HepG2 (cell line): ENCODE results near the gene LRRC25. TPM values are rescaled to one million over a fixed set of nuclear protein-coding genes. Genes with fewer than 3 reads are reported as not detected.

Experiments
- HIC2 ChIP-seq: sonication (generic); formaldehyde crosslinking; IDR thresholded peaks from 2 replicates; pipeline ENCODE4 v1.9.0; 2022; ENCODE audit warnings: low read depth, missing genetic modification reagents
- HNF1B ChIP-seq: sonication (generic); formaldehyde crosslinking; IDR thresholded peaks from 2 replicates; pipeline ENCODE4 v1.5.1; 2020; ENCODE audit warnings: mild to moderate bottlenecking, moderate library complexity, missing genetic modification reagents
- MATR3 ChIP-seq: sonication (generic); formaldehyde crosslinking; IDR thresholded peaks from 2 replicates; pipeline ENCODE4 v1.4.0; 2020; ENCODE audit warnings: missing genetic modification reagents
- RBM39 ChIP-seq: fragments of 200-400 bp; formaldehyde crosslinking; IDR thresholded peaks from one replicate; pipeline ENCODE4 v1.6.1; 2018; ENCODE audit warnings: antibody characterized with exemption, mild to moderate bottlenecking, low read depth, low read length; ENCODE audit not compliant: poor library complexity, severe bottlenecking
- SOX13 ChIP-seq, 3 experiments: fragments of 450-650 bp in 1 of 3; sonication (generic) in 1 of 3; formaldehyde crosslinking in 1 of 3; IDR thresholded peaks in 2 of 3; conservative IDR thresholded peaks in 1 of 3; 2 replicates each; pipeline versions ENCODE4 v1.5.0 to v1.6.1; 2016 to 2020; ENCODE audit warnings: antibody characterized with exemption in 1 of 3, mild to moderate bottlenecking in 1 of 3, missing compliant biosample characterization in 1 of 3, missing genetic modification reagents in 1 of 3, moderate library complexity in 1 of 3
- SOX5 ChIP-seq: IDR thresholded peaks from 2 replicates; pipeline ENCODE4 v1.6.1; 2016; ENCODE audit warnings: borderline replicate concordance
- SP4 ChIP-seq: sonication (generic); formaldehyde crosslinking; IDR thresholded peaks from 2 replicates; pipeline ENCODE4 v1.8.1; 2023; ENCODE audit warnings: mild to moderate bottlenecking, missing genetic modification reagents
- ZNF317 ChIP-seq: sonication (generic); formaldehyde crosslinking; IDR thresholded peaks from 2 replicates; pipeline ENCODE4 v1.5.0; 2020; ENCODE audit warnings: mild to moderate bottlenecking, missing genetic modification reagents
- ZNF335 ChIP-seq: sonication (generic); formaldehyde crosslinking; IDR thresholded peaks from 2 replicates; pipeline ENCODE4 v1.4.0; 2020; ENCODE audit warnings: missing genetic modification reagents
- ZNF567 ChIP-seq: sonication (generic); formaldehyde crosslinking; IDR thresholded peaks from 2 replicates; pipeline ENCODE4 v1.8.1; 2023; ENCODE audit warnings: mild to moderate bottlenecking, missing genetic modification reagents, borderline replicate concordance
- ZNF713 ChIP-seq: sonication (generic); formaldehyde crosslinking; IDR thresholded peaks from 2 replicates; pipeline ENCODE4 v1.4.0; 2020; ENCODE audit warnings: mild to moderate bottlenecking, missing genetic modification reagents
- ZNF781 ChIP-seq: sonication (generic); formaldehyde crosslinking; IDR thresholded peaks from 2 replicates; pipeline ENCODE4 v1.5.1; 2020; ENCODE audit warnings: borderline replicate concordance, mild to moderate bottlenecking, missing genetic modification reagents; ENCODE audit errors: not compliant biosample characterization
- ZNF816 ChIP-seq: sonication (generic); formaldehyde crosslinking; IDR thresholded peaks from 2 replicates; pipeline ENCODE4 v1.8.0; 2022; ENCODE audit warnings: missing genetic modification reagents, mild to moderate bottlenecking, borderline replicate concordance
- polyA plus RNA-seq, 8 experiments: library from polyadenylated mRNA; depleted of rRNA in 3 of 8; stranded (reverse) in 7 of 8; unstranded in 1 of 8; fragments of >200 nt; fragmentation: Illumina TruSeq in 4 of 8; extraction: Trizol in 4 of 8; gene quantifications; 2 replicates each; pipeline versions ENCODE4 v1.2.1 to v1.2.3, GENCODE V29; 2011 to 2016; ENCODE audit warnings: low read depth in 4 of 8, missing spikeins in 1 of 8, mixed read lengths in 1 of 8; ENCODE audit not compliant: insufficient read depth in 1 of 8
- total RNA-seq, 5 experiments: library from RNA; depleted of rRNA; stranded (reverse); fragments of >200 nt; fragmentation: Illumina TruSeq; extraction: Trizol; gene quantifications; 2 replicates each; pipeline ENCODE4 v1.2.3, GENCODE V29; 2016; ENCODE audit warnings: low read depth in 1 of 5
- TF ChIP-seq, protein P1 (sequence below): sonication (generic); formaldehyde crosslinking; IDR thresholded peaks from 2 replicates; pipeline ENCODE4 v1.4.0; 2020; ENCODE audit warnings: missing genetic modification reagents
- TF ChIP-seq, protein P2 (sequence below): IDR thresholded peaks from 2 replicates; pipeline ENCODE4 v1.6.1; 2018; ENCODE audit warnings: missing genetic modification reagents, mild to moderate bottlenecking, missing compliant biosample characterization

LRRC25 gene
- total and polyA plus RNA-seq, 2 of the 13 experiments (the other 11 are each of a cell fraction or from before 2014, with no cell fraction given): 0.13 to 0.53 TPM

GRCh38 chr19:18390065-18390907 lies 7.1 kb downstream of the LRRC25 start (continued):
- TF ChIP-seq, protein P1, sequence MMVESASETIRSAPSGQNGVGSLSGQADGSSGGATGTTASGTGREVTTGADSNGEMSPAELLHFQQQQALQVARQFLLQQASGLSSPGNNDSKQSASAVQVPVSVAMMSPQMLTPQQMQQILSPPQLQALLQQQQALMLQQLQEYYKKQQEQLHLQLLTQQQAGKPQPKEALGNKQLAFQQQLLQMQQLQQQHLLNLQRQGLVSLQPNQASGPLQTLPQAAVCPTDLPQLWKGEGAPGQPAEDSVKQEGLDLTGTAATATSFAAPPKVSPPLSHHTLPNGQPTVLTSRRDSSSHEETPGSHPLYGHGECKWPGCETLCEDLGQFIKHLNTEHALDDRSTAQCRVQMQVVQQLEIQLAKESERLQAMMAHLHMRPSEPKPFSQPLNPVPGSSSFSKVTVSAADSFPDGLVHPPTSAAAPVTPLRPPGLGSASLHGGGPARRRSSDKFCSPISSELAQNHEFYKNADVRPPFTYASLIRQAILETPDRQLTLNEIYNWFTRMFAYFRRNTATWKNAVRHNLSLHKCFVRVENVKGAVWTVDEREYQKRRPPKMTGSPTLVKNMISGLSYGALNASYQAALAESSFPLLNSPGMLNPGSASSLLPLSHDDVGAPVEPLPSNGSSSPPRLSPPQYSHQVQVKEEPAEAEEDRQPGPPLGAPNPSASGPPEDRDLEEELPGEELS (CRISPR knock-in tag): no peak
- TF ChIP-seq, protein P2, sequence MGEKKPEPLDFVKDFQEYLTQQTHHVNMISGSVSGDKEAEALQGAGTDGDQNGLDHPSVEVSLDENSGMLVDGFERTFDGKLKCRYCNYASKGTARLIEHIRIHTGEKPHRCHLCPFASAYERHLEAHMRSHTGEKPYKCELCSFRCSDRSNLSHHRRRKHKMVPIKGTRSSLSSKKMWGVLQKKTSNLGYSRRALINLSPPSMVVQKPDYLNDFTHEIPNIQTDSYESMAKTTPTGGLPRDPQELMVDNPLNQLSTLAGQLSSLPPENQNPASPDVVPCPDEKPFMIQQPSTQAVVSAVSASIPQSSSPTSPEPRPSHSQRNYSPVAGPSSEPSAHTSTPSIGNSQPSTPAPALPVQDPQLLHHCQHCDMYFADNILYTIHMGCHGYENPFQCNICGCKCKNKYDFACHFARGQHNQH (CRISPR knock-in tag): no peak; the same call in 1 of the 2 replicates
- TF ChIP-seq SP4 (CRISPR knock-in tag) (no peak), ZNF713 (CRISPR knock-in tag) (no peak), SOX5 (CRISPR knock-in tag) (no peak), HNF1B (CRISPR knock-in tag) (peak; percentile 58; the same call in 1 of the 2 replicates), ZNF335 (CRISPR knock-in tag) (peak; percentile 27; the same call in 1 of the 2 replicates), MATR3 (CRISPR knock-in tag) (no peak), ZNF816 (CRISPR knock-in tag) (no peak; the same call in 1 of the 2 replicates), ZNF317 (peak; percentile 64; the same call in 1 of the 2 replicates), ZNF781 (peak; percentile 33), RBM39 (no peak), SOX13 (IDR thresholded peaks at IDR 0.05) (no peak), SOX13 (CRISPR knock-in tag; conservative IDR thresholded peaks at IDR 0.05 in 1 of 2, IDR thresholded peaks at IDR 0.05 in 1 of 2) (no peak), HIC2 (CRISPR knock-in tag) (peak; percentile 91), ZNF567 (CRISPR knock-in tag) (no peak)
